B cell (primary cell): ENCODE results near the gene PLCL1. TPM values are rescaled to one million over a fixed set of nuclear protein-coding genes. Genes with fewer than 3 reads are reported as not detected.

Experiments
- ATAC-seq: fragments of 200-7000 bp; cut with Tn5 transposase; one replicate; pipeline ENCODE4 v1.10.0; 2021; ENCODE audit warnings: low read depth, mild to moderate bottlenecking, moderate number of reproducible peaks, moderate library complexity
- CTCF ChIA-PET: fragments of 350-600 bp; sonication (Branson Sonifier 250); formaldehyde crosslinking; loops from one replicate; lab custom pipeline; 2021; ENCODE audit warnings: antibody characterized with exemption, inconsistent platforms; lab: Charles Lee
- POLR2A ChIA-PET: fragments of 350-600 bp; sonication (Branson Sonifier 250); formaldehyde crosslinking; loops from one replicate; lab custom pipeline; 2021; ENCODE audit warnings: antibody characterized with exemption; lab: Charles Lee
- DNase-seq: peaks from one replicate; pipeline ENCODE4 v3.0.0; 2013
- H2AFZ ChIP-seq: 2 replicates; pipeline ENCODE4 v1.6.1; 2012; ENCODE audit warnings: mild to moderate bottlenecking, low read depth, low read length; ENCODE audit not compliant: insufficient read depth, poor library complexity, severe bottlenecking
- H3K27ac ChIP-seq, 2 donors: 1 replicate in 1 of 2; 2 replicates in 1 of 2; pipeline ENCODE4 v1.5.1; 2012 to 2013; ENCODE audit warnings: low read length in 2 of 2, mild to moderate bottlenecking in 2 of 2, moderate library complexity in 1 of 2
- H3K27me3 ChIP-seq, 4 experiments: fragments of 200-600 bp in 1 of 4; sonication (generic) in 1 of 4; replicated peaks in 1 of 4; 1 replicate in 2 of 4; 2 replicates in 2 of 4; pipeline versions ENCODE4 v1.6.1 to v1.7.0; 2013 to 2016; ENCODE audit warnings: low read length in 3 of 4, mild to moderate bottlenecking in 2 of 4, mixed read lengths in 1 of 4, moderate library complexity in 1 of 4; ENCODE audit not compliant: insufficient read depth in 4 of 4, control insufficient read depth in 3 of 4; ENCODE audit errors: control extremely low read depth in 1 of 4
- H3K36me3 ChIP-seq, 2 experiments: replicated peaks in 1 of 2; 1 replicate in 1 of 2; 2 replicates in 1 of 2; pipeline versions ENCODE4 v1.6.1 to v1.7.1; 2013; ENCODE audit warnings: low read length in 1 of 2; ENCODE audit not compliant: insufficient read depth in 2 of 2, control insufficient read depth in 1 of 2; ENCODE audit errors: control extremely low read depth in 1 of 2, extremely low read depth in 1 of 2
- H3K4me1 ChIP-seq, 2 donors: fragments of 200-600 bp in 1 of 2; sonication (generic) in 1 of 2; 1 replicate in 1 of 2; 2 replicates in 1 of 2; pipeline versions ENCODE4 v1.5.1 to v1.6.1; 2013 to 2017; ENCODE audit warnings: low read length in 2 of 2; ENCODE audit not compliant: control insufficient read depth in 2 of 2, insufficient read depth in 2 of 2
- H3K4me2 ChIP-seq: replicated peaks from 2 replicates; pipeline ENCODE3; 2012; ENCODE audit warnings: mild to moderate bottlenecking, low read depth, low read length; ENCODE audit not compliant: poor library complexity, severe bottlenecking
- H3K4me3 ChIP-seq, 5 experiments: fragments of 200-600 bp in 1 of 5; sonication (generic) in 1 of 5; 1 replicate in 3 of 5; 2 replicates in 2 of 5; pipeline versions ENCODE4 v1.5.1 to v1.7.0; 2011 to 2016; ENCODE audit warnings: low read length in 4 of 5, mild to moderate bottlenecking in 4 of 5, low read depth in 2 of 5, control low read depth in 1 of 5, moderate library complexity in 1 of 5; ENCODE audit not compliant: insufficient read depth in 1 of 5; ENCODE audit errors: control extremely low read depth in 1 of 5, extremely low read depth in 1 of 5
- H3K79me2 ChIP-seq: fragments of 200-600 bp; sonication (generic); one replicate; pipeline ENCODE4 v1.6.0; 2016; ENCODE audit warnings: low read length; ENCODE audit not compliant: control insufficient read depth, insufficient read depth
- H3K9ac ChIP-seq: fragments of 200-600 bp; sonication (generic); 2 replicates; pipeline ENCODE4 v1.6.1; 2017; ENCODE audit warnings: mild to moderate bottlenecking, low read length, moderate library complexity
- H3K9me3 ChIP-seq, 3 donors: one replicate each; pipeline versions ENCODE4 v1.6.1 to v1.7.1; 2013; ENCODE audit warnings: low read length in 2 of 3; ENCODE audit not compliant: control insufficient read depth in 2 of 3, insufficient read depth in 1 of 3; ENCODE audit errors: control extremely low read depth in 1 of 3
- H4K20me1 ChIP-seq: 2 replicates; pipeline ENCODE4 v1.6.0; 2012; ENCODE audit warnings: mild to moderate bottlenecking, low read length; ENCODE audit not compliant: insufficient read depth, control insufficient read depth, poor library complexity, severe bottlenecking
- H3K27ac Mint-ChIP-seq: one replicate; pipeline ENCODE4 v1.8.0; 2021; ENCODE audit warnings: mixed read lengths
- H3K27me3 Mint-ChIP-seq: one replicate; pipeline ENCODE4 v1.8.0; 2021; ENCODE audit warnings: mixed read lengths
- H3K4me1 Mint-ChIP-seq: one replicate; pipeline ENCODE4 v1.8.0; 2021; ENCODE audit warnings: mixed read lengths
- H3K4me3 Mint-ChIP-seq: one replicate; pipeline ENCODE4 v1.8.0; 2021; ENCODE audit warnings: mixed read lengths
- H3K9me3 Mint-ChIP-seq: one replicate; pipeline ENCODE4 v1.8.0; 2022; ENCODE audit warnings: mixed read lengths; ENCODE audit not compliant: insufficient read depth
- CTCF ChIP-seq: fragments of 200-600 bp; IDR thresholded peaks from one replicate; pipeline ENCODE4 v1.8.0; 2022; ENCODE audit warnings: antibody characterized with exemption, mild to moderate bottlenecking
- EZH2 ChIP-seq: IDR thresholded peaks from 2 replicates; pipeline ENCODE4 v1.6.1; 2012; ENCODE audit warnings: borderline replicate concordance, low read depth, mild to moderate bottlenecking, moderate library complexity, low read length; ENCODE audit not compliant: insufficient read depth, poor library complexity, severe bottlenecking
- WGBS: methylation state at CpG from one replicate; pipeline ENCODE4 v1.1.5; 2013; ENCODE audit warnings: missing lambda C conversion rate; ENCODE audit not compliant: insufficient coverage; 5-methylcytosine and 5-hydroxymethylcytosine counted together
- intact Hi-C: fragments of 100-400 bp; cut with micrococcal nuclease; formaldehyde crosslinking; loops from one replicate; pipeline ENCODE4 v1.10.0; 2022
- polyA plus RNA-seq: library from polyadenylated mRNA; depleted of rRNA; stranded (reverse); fragments of >200 nt; gene quantifications from 2 replicates; pipeline ENCODE4 v1.2.3, GENCODE V29; 2012
- total RNA-seq, 2 donors: library from RNA; stranded (reverse); fragments of 120-200 nt in 1 of 2; gene quantifications; 1 replicate in 1 of 2; 2 replicates in 1 of 2; pipeline versions ENCODE4 v1.2.3 to v1.2.4, GENCODE V29; 2013 to 2022

Gene PLCL1
- total and polyA plus RNA-seq, 2 donors (not counting 1 experiment from before 2014, with no cell fraction given) = 0.07 to 0.25 TPM

- Mint-ChIP-seq H3K9me3 (peaks cover 8% of the 10 kb centered on the region), H3K27ac (no peak overlapping the region), H3K4me1 (no peaks in the 10 kb centered on the region), H3K27me3 (peaks cover 68% of the 10 kb centered on the region), H3K4me3 (no peak overlapping the region)
- Histone ChIP-seq H3K4me1 (no peaks in the 10 kb centered on the region), H3K36me3 (no peaks in the 10 kb centered on the region), H3K27ac (no peak overlapping the region), H3K9ac (no peak overlapping the region), H3K79me2 (no peaks in the 10 kb centered on the region), H3K9me3 (peaks cover 0 to 8% (median 2%) of the 10 kb centered on the region in 3 donors), H4K20me1 (no peaks in the 10 kb centered on the region), H3K4me2 (no peak overlapping the region), H3K27me3 (peaks cover 0 to 36% (median 16%) of the 10 kb centered on the region in 4 experiments), H3K4me3 (no peak overlapping the region), H2AFZ (no peak overlapping the region)
- intact Hi-C loops = no loop called here
- DNase-seq = no peak
- no peak for TF ChIP-seq EZH2
- TF ChIP-seq CTCF = no peak
- CTCF ChIA-PET = no interaction called here
- POLR2A ChIA-PET = no interaction called here
- ATAC-seq = no peak
These were observed 9.1 kb upstream of the PLCL1 start for GRCh38 chr2:197795277-197795676.

GRCh38 chr2:197798187-197798586, 6.2 kb upstream of the PLCL1 start:
- peaks cover 0 to 52% (median 29%) of the 10 kb centered on the region in 4 experiments for H3K27me3 ChIP-seq
- intact Hi-C loops = no loop called here
- no peak overlapping the region for H3K9ac ChIP-seq
- Mint-ChIP-seq H3K4me3 (no peak overlapping the region), H3K4me1 (no peaks in the 10 kb centered on the region), H3K27me3 (peaks cover 72% of the 10 kb centered on the region), H3K9me3 (peaks cover 4% of the 10 kb centered on the region), H3K27ac (no peak overlapping the region)
- H4K20me1 ChIP-seq = no peaks in the 10 kb centered on the region
- 93% methylated on average over 2 of the region's 4 CpGs for WGBS
- no peak overlapping the region for H3K27ac ChIP-seq
- H3K36me3 ChIP-seq = no peaks in the 10 kb centered on the region
- no peak overlapping the region for H2AFZ ChIP-seq
- ATAC-seq (no peak), DNase-seq (no peak)
- H3K4me3 ChIP-seq = no peak overlapping the region
- ChIA-PET CTCF (no interaction called here), POLR2A (no interaction called here)
- H3K79me2 ChIP-seq = no peaks in the 10 kb centered on the region
- peaks cover 0 to 8% (median 0%) of the 10 kb centered on the region in 3 donors for H3K9me3 ChIP-seq
- H3K4me2 ChIP-seq = no peak overlapping the region
- no peaks in the 10 kb centered on the region for H3K4me1 ChIP-seq
- TF ChIP-seq EZH2 = no peak
